Measurements from ENCODE around the gene CYS1.

- TF ChIP-seq POLR2A (IDR thresholded peaks at IDR 0.05): peak in 1 of 2 donors; percentile 62
- TF ChIP-seq, protein P1, sequence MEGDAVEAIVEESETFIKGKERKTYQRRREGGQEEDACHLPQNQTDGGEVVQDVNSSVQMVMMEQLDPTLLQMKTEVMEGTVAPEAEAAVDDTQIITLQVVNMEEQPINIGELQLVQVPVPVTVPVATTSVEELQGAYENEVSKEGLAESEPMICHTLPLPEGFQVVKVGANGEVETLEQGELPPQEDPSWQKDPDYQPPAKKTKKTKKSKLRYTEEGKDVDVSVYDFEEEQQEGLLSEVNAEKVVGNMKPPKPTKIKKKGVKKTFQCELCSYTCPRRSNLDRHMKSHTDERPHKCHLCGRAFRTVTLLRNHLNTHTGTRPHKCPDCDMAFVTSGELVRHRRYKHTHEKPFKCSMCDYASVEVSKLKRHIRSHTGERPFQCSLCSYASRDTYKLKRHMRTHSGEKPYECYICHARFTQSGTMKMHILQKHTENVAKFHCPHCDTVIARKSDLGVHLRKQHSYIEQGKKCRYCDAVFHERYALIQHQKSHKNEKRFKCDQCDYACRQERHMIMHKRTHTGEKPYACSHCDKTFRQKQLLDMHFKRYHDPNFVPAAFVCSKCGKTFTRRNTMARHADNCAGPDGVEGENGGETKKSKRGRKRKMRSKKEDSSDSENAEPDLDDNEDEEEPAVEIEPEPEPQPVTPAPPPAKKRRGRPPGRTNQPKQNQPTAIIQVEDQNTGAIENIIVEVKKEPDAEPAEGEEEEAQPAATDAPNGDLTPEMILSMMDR (IDR thresholded peaks at IDR 0.05): peak in 1 of 6 experiments; percentile 13
Measured at GRCh38 chr2:10043256-10043905, 36.8 kb downstream of the CYS1 start, which contains the start of gene KLF11.
